Ovary (tissue), 3 donors: ENCODE measurements around the gene SPDEF.

Experiments
- CTCF ChIP-seq, 3 donors: fragments of 450-650 bp in 2 of 3; fragments of 200-600 bp in 1 of 3; IDR thresholded peaks; one replicate each; pipeline versions ENCODE4 v1.5.1 to v1.8.0; 2016 to 2022; ENCODE audit warnings: antibody characterized with exemption in 3 of 3, mild to moderate bottlenecking in 1 of 3
- POLR2A ChIP-seq: fragments of 450-650 bp; IDR thresholded peaks from one replicate; pipeline ENCODE4 v1.6.1; 2017; ENCODE audit warnings: antibody characterized with exemption, mild to moderate bottlenecking, moderate library complexity
- donor health status: DM: no; HTN: no; CAD: no.

GRCh38 chr6:34524499-34524898 lies 31.6 kb downstream of the SPDEF start:
- TF ChIP-seq CTCF (IDR thresholded peaks at IDR 0.05) = no peak
- TF ChIP-seq POLR2A = no peak
